Type B pancreatic cell (in vitro differentiated cells): ENCODE measurements around the gene OR10C1. TPM values are rescaled to one million over a fixed set of nuclear protein-coding genes. Genes with fewer than 3 reads are reported as not detected.

Experiments
- DNase-seq: peaks from one replicate; pipeline ENCODE4 v3.0.0; 2021; ENCODE audit warnings: mixed read lengths; ENCODE audit not compliant: unreplicated experiment; ENCODE audit errors: extremely low spot score
- H3K27ac Mint-ChIP-seq: 2 replicates; pipeline ENCODE4 v1.8.0; 2021; ENCODE audit warnings: mild to moderate bottlenecking, mixed read lengths
- H3K27me3 Mint-ChIP-seq: 2 replicates; pipeline ENCODE4 v1.8.0; 2021; ENCODE audit warnings: mixed read lengths
- H3K36me3 Mint-ChIP-seq: 2 replicates; pipeline ENCODE4 v1.8.0; 2021; ENCODE audit warnings: mixed read lengths
- H3K4me1 Mint-ChIP-seq: one replicate; pipeline ENCODE4 v1.8.0; 2021; ENCODE audit warnings: mixed read lengths; ENCODE audit not compliant: unreplicated experiment
- H3K4me3 Mint-ChIP-seq: 2 replicates; pipeline ENCODE4 v1.8.0; 2021; ENCODE audit warnings: mild to moderate bottlenecking, mixed read lengths
- H3K9me3 Mint-ChIP-seq: 2 replicates; pipeline ENCODE4 v1.8.0; 2021; ENCODE audit warnings: mixed read lengths
- long read RNA-seq: library from polyadenylated mRNA; unstranded; transcript quantifications from one replicate; pipeline ENCODE4 v2.0.0, GENCODE V29; 2020
- total RNA-seq: library from RNA; stranded (reverse); gene quantifications from 2 replicates; pipeline ENCODE4 v1.2.1, GENCODE V29; 2021; ENCODE audit warnings: low replicate concordance
- TF ChIP-seq, protein P1 (sequence below): fragments of 200-600 bp; sonication (generic); conservative IDR thresholded peaks from 2 replicates; pipeline ENCODE4 v1.5.0; 2021; ENCODE audit warnings: antibody characterized with exemption, mild to moderate bottlenecking

Gene OR10C1
- not detected in 2 replicates for total RNA-seq
- long read RNA-seq: 0 reads

DNA sequence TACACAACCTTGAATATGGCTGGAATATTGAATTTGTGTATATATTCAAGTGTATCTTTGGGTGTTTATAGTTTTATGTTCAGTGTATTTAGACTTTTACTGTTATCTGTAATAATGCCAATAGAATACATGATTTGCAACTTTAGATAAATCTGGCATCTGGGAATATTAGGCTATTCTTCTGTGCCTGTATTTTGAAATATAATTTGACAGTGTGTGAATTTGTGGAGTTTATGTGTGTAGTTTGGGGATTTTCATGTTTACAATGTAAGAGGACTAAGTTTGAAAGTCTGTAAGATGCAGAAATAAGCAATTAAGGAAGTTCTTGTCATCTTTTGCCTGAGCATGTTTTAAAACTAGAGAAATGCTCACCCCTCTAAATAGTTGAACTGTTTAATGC is at the start of gene OR10C1:
Gene OR10C1 (plus strand): TSS at position 301 of the 400 bp plus-strand sequence. CDS start 710 bp downstream, outside the sequence.
- Mint-ChIP-seq H3K9me3 (no peaks in the 10 kb centered on the region), H3K36me3 (no peaks in the 10 kb centered on the region), H3K27ac (no peak within 1 kb of the TSS)

DNA sequence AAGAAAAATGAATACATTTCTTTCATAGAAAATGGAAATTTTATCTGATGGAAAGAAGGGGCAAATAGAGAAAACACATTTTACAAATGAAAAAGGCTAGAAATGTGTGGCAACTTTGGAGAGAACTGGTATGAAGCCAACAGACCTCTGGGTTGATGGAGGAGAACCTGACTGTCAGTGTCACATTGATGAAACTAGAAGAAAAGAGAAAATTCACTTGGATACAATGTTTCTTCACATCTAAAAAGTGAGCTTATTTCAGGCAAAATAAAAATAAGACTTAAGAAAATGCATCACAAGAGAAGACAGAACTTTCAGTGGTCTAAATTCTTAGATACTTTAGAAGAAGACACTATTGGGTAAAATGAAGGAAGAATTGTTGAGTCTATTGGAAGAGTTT is 43.8 kb upstream of the OR10C1 start, which contains the start of gene OR12D2:
Gene OR12D2 (plus strand): TSS at position 301 of the 400 bp plus-strand sequence. CDS start 1,069 bp downstream, outside the sequence.
- peaks cover 20% of the 10 kb centered on the region for H3K27me3 Mint-ChIP-seq
- TF ChIP-seq, protein P1, sequence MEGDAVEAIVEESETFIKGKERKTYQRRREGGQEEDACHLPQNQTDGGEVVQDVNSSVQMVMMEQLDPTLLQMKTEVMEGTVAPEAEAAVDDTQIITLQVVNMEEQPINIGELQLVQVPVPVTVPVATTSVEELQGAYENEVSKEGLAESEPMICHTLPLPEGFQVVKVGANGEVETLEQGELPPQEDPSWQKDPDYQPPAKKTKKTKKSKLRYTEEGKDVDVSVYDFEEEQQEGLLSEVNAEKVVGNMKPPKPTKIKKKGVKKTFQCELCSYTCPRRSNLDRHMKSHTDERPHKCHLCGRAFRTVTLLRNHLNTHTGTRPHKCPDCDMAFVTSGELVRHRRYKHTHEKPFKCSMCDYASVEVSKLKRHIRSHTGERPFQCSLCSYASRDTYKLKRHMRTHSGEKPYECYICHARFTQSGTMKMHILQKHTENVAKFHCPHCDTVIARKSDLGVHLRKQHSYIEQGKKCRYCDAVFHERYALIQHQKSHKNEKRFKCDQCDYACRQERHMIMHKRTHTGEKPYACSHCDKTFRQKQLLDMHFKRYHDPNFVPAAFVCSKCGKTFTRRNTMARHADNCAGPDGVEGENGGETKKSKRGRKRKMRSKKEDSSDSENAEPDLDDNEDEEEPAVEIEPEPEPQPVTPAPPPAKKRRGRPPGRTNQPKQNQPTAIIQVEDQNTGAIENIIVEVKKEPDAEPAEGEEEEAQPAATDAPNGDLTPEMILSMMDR: no peak
- no peak within 1 kb of the TSS for H3K27ac Mint-ChIP-seq
- no peak within 1 kb of the TSS for H3K4me3 Mint-ChIP-seq
- H3K36me3 Mint-ChIP-seq: no peaks in the 10 kb centered on the region
- DNase-seq: no peak
- H3K4me1 Mint-ChIP-seq: no peaks in the 10 kb centered on the region
- H3K9me3 Mint-ChIP-seq: no peaks in the 10 kb centered on the region

More for the DNA sequence above, at the start of gene OR10C1:
- TF ChIP-seq, protein P1: no peak
- H3K4me3 Mint-ChIP-seq: no peak within 1 kb of the TSS
- DNase-seq: no peak
- H3K27me3 Mint-ChIP-seq: peaks cover 27% of the 10 kb centered on the region
- H3K4me1 Mint-ChIP-seq: no peaks in the 10 kb centered on the region

GRCh38 chr6:29399525-29399924 is 39.6 kb upstream of the OR10C1 start:
- Mint-ChIP-seq H3K9me3 (no peaks in the 10 kb centered on the region), H3K4me1 (no peaks in the 10 kb centered on the region), H3K27ac (no peak overlapping the region), H3K36me3 (no peaks in the 10 kb centered on the region), H3K27me3 (peaks cover 23% of the 10 kb centered on the region), H3K4me3 (no peak overlapping the region)
- DNase-seq: no peak
- TF ChIP-seq, protein P1: no peak

- no peak overlapping the region for H3K27ac Mint-ChIP-seq
- no peak for DNase-seq
- H3K4me1 Mint-ChIP-seq: no peaks in the 10 kb centered on the region
- H3K4me3 Mint-ChIP-seq: no peak overlapping the region
- no peaks in the 10 kb centered on the region for H3K9me3 Mint-ChIP-seq
- peaks cover 10% of the 10 kb centered on the region for H3K27me3 Mint-ChIP-seq
- TF ChIP-seq, protein P1: no peak
- no peaks in the 10 kb centered on the region for H3K36me3 Mint-ChIP-seq
These were observed 35.3 kb upstream of the OR10C1 start for GRCh38 chr6:29403801-29404200.

DNA sequence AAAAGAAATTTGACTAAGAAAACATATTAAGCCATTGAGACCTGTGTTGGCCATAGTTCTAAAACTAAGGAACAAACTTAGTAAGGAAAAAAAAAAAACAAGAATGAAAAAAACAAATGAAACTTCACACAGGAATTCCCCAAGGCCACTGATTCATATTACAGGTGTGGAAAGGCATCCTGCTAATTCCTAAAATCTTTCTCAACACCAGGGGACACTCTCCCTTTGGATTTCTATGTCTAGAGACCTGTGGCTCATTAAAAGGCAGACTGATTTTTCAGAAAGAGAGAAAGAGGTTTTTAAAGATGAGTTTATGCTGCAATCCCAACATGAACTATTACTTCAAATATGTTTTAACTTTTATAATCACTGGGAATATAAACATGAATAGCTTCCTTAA is 24.5 kb upstream of the OR10C1 start, which contains the start of gene OR12D1:
Gene OR12D1 (plus strand): TSS at position 341 of the 400 bp plus-strand sequence.
- no peaks in the 10 kb centered on the region for H3K4me1 Mint-ChIP-seq
- DNase-seq: no peak
- peaks cover 22% of the 10 kb centered on the region for H3K27me3 Mint-ChIP-seq
- peaks cover 7% of the 10 kb centered on the region for H3K9me3 Mint-ChIP-seq
- H3K36me3 Mint-ChIP-seq: no peaks in the 10 kb centered on the region
- H3K4me3 Mint-ChIP-seq: no peak within 1 kb of the TSS
- TF ChIP-seq, protein P1: peak; percentile 17
- H3K27ac Mint-ChIP-seq: no peak within 1 kb of the TSS
